NCI-H1048 (cell line): ENCODE data around the gene GLB1L3.

ENCODE experiments used
- DNase-seq: peaks from one replicate; lab custom pipeline; 2025; lab: John Stamatoyannopoulos, UW

The GLB1L3 gene

GRCh38 chr11:134363161-134363560, 87.0 kb downstream of the GLB1L3 start:
- no peak for DNase-seq

DNA sequence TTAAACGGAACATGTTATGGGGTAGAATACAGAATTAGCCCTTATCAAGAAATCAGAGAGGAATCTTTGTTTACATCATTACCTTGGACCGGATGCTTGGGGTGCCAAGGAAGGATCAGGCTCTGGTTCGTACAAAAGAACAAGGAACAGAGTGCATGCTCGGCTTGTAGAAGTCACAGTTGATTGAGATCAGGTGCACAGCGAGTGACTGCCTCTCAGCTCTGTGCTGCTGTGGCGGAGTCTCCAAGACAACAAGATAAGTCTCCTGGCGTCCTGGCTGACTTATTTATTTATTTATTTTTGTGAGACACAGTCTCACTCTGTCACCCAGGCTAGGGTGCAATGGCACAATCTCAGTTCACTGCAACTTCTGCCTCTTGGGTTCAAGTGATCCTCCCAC, 87.4 kb downstream of the GLB1L3 start:
- DNase-seq, result no peak

DNA sequence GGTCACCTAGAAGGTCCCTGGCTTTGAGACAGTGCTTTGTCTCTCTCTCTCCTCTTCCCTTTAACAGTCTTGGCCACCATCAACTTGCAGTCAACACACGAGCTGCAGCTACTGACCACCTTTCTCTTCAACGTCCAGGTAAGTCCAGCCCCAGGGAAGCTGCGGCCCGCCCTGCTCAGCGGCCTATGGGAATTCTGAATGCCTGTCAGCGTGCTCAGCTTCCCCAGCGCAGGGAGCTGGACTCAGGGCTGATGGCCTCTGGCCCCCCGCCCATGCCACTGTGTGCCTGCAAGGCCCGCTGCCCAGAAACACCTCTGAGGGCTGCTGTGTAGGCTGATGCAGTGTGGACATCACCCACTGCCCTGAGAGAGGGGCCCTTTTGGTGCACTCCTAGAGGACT, 88.1 kb downstream of the GLB1L3 start:
- DNase-seq, result no peak

DNA sequence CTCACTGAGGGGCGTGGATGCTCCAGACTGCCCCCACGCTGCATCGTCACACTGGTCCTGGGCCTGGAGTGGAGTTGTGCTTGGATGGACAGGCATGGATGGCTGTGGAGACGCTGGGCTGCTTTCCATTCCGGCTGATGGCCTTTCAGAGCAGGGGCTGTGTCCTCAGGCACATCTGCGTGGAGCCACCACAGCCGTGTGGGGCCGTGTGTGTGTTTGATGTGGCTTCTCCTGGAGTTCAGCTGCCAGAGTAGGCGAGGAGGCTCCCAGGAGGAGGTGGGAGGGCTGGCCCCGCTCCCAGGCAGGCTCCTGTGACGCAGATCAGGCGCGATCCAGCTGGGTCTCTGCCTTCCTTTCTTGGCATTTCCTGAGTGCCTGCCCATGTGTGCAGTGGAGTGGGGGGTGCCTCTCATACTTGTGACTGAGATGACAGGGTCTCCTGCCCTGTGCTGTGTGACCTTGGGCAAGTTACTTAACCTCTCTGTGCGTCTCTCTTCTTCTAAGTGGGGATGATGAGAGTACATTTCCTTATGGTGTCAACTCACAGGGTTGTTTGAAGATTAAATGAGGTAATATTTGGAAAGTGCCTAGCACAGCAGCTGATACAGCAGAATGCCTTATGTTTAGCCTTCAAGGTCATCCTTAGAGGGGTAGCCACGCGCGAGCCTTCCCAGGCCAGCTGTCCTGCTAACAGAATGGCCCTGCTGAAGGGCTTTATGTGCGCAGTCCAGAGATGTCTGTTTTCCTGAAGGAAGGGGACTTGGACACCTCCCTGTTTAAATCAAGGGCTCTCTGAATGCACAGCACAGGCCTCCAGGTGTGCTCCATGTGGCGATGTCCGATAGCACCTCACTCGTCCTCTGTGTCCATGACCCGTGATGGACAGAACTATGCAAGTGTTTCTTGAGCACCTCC, 89.1 kb downstream of the GLB1L3 start:
- DNase-seq, result no peak

- no peak for DNase-seq
These were observed 90.1 kb downstream of the GLB1L3 start for GRCh38 chr11:134366254-134366653.

DNA sequence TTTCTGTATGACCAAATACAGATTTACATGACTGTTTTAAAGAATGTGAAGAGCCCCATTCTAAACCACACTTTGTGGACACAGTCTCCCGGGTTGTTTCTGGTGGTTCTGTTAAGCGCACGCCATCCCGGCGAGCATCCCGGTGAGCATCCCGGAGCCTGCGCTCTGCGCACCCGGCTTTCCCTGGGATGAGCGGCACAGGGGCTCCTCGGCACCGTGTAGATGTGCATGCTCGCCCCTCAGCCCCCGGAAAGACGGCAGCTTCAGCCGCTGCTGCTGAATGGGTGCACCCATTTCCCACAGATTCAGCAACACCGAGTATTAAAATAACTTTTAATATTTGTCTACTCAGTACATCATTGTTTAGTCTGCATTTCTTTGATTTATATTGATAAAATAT, 91.6 kb downstream of the GLB1L3 start:
- no peak for DNase-seq
